T-helper 1 cell (primary cell): Measurements from ENCODE around the gene KLHL17.

Experiments used
- DNase-seq, 5 donors: peaks; one replicate each; pipeline ENCODE4 v3.0.0-alpha.2; 2012 to 2020

The KLHL17 gene

DNA sequence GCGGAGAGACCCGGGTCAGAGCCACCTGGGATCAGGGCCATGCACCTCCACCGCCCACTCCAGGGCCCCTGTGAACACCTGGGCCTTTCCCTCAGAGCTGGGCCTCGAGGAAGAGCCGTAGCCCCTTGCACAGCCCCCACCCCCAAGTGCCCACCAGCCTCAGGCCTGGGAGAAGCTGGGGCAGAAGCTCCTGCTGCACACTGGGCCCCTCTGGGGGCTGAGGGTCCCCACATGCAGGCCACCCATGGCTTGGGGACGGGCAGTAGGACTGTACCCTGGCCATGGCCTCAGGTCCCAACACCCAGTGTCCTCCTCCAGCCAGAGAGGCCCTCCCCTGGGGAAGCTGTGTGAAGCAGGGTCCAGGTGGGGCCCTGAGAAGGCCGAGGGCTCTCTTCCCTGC, 7.8 kb upstream of the KLHL17 start:
- DNase-seq = no peak

DNA sequence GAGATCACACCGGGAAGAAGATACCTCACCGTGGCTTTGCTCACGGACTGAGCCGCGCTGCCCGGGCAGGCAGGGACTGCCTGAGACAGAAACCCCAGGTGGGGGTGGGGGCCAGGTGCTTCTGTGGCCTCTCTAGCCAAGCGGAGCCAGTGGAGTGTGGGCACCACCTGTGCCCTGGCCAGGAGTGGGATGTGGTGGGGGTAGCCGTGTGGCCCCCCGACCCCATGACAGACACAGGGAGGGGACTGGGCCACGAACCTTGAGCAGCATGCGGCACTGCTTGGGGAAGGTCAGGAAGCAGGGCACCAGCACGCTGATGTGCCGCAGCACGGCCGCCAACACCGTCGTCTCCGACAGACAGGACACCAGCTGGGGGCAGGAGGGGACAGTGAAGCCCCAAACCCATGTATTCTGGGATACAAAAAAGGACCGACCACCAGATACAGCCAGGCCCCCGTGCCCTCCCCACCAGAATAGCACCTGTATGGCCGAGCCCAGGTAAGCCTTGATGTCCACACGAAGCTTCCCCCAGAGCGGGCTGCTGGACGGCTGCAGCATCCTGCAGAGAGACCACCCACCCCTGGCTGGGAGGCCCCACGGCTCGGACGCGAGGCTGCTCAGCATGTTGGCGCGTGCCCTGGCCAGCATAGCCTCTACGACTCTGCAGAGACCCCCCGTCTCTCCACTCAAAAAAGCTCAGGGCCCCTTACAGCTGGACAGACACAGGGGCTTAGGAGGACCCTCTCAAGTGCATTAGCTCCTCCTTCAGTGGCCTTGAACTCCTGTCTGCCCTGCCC, 6.7 kb upstream of the KLHL17 start:
- DNase-seq = no peak

DNA sequence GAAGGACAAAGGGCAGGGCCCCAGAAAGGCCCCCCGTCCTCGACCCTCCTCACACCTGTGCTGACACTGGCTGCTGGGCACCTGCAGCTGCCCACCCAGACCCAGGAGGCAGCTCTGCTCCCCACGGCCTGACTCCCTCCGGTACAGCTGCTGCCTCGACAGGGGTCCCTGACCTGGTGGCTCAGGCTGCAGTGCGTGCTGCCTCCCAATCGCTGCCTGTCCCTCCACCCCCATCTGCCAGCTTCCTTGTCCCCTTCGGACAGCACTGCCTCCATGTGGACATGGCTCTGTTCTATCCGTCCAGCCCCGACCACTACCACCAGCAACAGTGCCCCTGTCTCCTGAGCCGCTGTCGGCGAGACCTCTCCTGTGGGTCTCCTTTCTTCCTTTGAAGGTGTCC, 5.5 kb upstream of the KLHL17 start:
- DNase-seq = no peak

- DNase-seq = no peak
Measured at GRCh38 chr1:955474-955873, 4.9 kb upstream of the KLHL17 start.

- DNase-seq = no peak
Measured at GRCh38 chr1:956636-957035, 3.7 kb upstream of the KLHL17 start.

DNA sequence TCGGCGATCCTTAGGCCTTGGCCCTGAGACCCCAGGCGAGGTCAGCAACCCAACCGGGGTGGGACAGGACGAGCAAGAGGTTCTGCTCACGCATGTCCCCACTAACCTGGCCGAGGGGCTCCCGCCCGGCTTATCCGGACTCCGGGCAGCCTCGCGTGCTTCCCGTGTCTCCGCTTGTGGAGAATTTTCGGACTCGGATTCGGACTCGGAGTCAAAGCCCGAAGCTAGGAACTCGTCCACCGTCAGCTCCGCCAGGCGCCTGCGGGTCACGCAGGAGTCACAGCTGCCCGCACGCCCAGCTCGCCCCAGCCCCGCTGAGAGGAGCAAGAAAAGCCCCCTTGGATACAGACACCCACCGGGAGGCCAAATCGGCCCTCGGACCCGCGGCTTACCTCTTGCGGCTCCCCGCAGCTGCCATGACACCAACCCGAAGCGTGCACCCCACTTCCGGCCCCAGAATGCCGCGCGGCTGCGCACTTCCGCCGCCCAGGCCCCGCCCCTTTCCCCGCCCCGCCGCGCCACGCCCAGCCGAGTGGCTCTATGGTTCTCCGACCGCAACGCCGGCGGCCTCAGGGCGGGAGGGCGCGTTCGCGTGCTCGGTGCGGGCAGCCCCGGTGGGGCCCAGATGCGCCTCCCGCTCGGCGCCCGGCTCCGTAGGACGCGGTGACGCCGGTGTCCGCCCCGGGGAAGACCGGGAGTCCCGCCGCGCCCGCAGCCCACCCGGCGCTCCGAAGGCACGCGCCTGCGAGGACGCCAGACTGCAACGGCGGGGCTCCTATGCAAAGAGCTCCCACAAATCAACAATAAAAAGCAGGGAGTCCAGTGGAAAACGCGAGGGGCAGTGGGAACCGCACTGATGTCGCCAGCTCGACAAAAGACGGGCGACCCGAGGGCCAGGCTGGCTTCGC, 1.3 kb upstream of the KLHL17 start, which contains the start of gene NOC2L:
Gene NOC2L, minus strand, starts transcription at position 434 of the 908 bp plus-strand sequence. Its CDS starts 16 bp downstream, at position 418.
- peak; percentile 86 to 93 (median 92) for DNase-seq

DNA sequence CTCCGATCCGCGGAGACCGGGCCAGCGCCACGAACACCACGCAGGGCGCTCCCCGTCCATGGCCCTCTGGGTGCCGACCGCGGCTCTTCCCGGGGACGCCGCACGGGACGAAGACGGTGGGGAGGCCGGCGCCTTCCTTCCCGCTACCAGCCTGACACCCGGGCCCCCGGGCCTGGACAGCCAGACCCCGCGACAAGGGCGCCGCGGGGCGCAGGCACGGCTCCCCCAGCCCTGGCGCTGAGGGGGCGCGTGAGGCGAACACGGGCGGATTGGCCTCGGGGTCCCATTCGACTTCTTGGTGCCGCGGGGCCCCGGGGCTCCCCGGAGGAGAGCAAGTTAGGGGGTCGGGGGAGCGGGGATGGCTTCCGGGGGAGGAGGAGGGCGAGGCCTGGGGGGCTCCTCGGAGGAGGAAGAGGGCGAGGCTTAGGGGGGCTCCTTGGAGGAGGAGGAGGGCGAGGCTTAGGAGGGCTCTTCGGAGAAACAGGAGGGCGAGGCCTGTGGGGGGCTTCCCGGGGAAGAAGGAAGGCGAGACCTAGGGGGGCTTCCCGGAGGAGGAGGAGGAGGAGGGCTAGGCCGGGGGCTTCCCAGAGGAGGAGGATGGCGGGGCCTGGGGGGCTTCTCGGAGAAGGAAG, 537 bp upstream of the KLHL17 start:
- DNase-seq = no peak

GRCh38 chr1:961132-961669, 817 bp downstream of the KLHL17 start:
- DNase-seq = no peak

DNA sequence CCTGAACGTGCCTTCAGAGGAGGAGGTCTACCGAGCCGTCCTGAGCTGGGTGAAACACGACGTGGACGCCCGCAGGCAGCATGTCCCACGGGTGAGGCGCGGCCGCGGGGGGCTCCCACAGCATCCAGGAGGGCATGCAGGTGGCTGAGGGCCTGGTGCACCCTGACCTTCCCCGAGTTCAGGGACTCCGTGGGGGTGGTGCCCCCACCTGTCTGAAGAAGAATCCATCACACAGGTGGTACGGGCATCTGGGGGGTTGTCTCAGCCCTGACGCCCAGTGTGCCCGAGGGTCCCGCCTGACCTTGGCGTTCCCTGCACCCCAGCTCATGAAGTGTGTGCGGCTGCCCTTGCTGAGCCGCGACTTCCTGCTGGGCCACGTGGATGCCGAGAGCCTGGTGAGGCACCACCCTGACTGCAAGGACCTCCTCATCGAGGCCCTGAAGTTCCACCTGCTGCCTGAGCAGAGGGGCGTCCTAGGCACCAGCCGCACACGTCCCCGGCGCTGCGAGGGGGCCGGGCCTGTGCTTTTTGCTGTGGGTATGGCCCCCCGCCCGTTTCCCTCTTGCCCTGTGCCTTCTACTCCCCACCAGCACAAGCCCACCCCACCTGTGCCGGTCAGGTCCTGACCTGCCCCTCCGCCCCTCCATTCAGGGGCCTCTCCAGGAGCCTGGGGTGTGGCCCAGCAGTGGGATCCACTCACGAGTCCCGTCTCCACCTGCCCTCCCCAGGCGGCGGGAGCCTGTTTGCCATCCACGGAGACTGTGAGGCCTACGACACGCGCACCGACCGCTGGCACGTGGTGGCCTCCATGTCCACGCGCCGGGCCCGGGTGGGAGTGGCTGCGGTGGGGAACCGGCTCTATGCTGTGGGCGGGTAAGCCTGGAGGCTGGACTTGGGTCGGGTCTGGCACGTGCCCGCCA, 2.3 kb downstream of the KLHL17 start:
- DNase-seq = no peak

- DNase-seq = no peak
Measured at GRCh38 chr1:963301-963651, 2.9 kb downstream of the KLHL17 start.

DNA sequence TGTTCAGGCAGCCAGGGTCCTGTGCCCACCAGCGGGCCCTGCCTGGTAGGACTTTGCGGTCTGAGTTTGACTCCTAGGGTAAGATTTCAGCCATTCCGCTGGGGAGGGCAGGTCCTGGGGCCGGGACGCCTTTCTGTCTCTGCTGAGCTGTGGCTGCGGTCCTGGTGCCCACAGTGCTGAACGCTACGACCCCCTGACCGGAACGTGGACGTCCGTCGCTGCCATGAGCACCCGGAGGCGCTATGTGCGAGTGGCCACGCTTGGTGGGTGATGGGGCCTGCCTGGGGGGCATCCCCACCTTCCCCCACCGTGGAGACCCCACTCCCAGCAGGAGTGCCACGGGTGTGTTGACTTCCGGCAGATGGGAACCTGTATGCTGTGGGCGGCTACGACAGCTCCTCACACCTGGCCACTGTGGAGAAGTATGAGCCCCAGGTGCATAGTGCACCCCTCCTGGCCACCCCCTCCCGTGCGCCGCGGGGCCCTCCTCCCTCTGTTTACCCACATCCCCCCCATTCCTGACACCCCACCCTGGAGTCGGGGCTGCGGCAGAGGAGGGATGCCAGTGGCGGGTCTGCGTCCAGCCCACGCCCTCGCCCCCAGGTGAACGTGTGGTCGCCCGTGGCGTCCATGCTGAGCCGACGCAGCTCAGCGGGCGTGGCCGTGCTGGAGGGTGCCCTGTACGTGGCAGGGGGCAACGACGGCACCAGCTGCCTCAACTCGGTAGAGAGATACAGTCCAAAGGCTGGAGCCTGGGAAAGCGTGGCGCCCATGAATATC, 3.6 kb downstream of the KLHL17 start:
- no peak for DNase-seq

- DNase-seq = no peak
Measured at GRCh38 chr1:964691-965525, 4.5 kb downstream of the KLHL17 start.

DNA sequence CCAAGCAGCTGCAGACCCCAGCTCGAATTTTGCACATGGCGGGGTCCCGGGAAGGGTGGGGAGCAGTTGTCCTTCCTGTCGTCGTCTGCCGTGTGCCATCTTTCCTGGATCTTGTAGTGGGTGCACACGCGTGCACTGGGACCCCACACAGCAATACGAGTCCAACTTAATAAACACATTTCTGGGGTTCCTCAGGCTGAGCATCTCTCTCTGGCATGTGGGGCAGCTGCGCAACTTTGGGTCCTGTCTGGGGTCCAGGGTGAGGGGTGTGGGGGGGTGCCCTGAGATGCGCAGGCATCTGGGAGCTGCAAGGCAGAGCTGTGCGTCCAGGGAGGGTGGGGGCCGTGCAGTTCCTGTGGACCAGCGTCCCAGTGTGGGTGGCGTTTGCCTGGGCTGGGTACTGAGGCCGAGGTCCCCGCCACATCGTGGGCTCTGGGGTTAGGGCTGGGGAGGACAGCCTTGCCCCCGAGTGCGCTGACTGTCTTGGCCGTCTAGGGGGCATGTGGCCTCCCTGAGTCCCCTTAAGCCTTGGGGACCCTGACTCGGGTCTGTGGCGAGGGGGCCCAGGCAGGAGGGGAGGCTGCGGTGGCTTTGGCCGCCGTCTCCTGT, 5.2 kb downstream of the KLHL17 start:
- no peak for DNase-seq

DNA sequence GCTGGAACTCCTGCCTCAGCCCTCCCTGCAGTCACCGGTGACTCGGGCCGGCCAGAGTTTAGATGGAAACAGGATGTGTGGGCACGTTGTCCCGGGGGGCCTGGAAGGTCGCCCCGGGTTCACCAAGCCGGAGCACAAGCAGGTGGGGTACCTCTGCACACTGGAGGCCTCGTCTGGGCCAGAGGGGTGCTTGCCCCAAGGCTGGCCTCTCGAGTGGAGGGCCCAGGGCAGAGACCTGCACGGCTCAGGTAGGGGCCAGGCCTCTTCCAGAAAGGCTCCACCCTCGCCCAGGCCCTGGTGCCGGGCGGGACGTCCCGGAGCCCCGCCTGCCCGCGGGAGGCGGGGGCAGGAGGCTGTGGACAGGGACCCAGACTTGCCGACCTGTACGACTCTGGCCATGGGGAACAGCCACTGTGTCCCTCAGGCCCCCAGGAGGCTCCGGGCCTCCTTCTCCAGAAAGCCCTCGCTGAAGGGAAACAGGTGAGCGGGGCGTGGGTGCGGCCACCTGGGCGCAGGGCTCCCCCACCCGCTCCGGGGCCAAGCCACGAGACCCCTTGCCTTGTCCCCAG, 5.8 kb downstream of the KLHL17 start, which contains the start of gene PLEKHN1:
Gene PLEKHN1, plus strand, starts transcription at position 348 of the 569 bp plus-strand sequence. Its CDS starts 50 bp downstream, at position 398.
- DNase-seq = peak in 1 of 5 donors; percentile 40

GRCh38 chr1:966704-967300, 6.4 kb downstream of the KLHL17 start:
- DNase-seq = peak; percentile 46 to 82 (median 63)

GRCh38 chr1:967466-968343, 7.3 kb downstream of the KLHL17 start:
- DNase-seq = no peak

DNA sequence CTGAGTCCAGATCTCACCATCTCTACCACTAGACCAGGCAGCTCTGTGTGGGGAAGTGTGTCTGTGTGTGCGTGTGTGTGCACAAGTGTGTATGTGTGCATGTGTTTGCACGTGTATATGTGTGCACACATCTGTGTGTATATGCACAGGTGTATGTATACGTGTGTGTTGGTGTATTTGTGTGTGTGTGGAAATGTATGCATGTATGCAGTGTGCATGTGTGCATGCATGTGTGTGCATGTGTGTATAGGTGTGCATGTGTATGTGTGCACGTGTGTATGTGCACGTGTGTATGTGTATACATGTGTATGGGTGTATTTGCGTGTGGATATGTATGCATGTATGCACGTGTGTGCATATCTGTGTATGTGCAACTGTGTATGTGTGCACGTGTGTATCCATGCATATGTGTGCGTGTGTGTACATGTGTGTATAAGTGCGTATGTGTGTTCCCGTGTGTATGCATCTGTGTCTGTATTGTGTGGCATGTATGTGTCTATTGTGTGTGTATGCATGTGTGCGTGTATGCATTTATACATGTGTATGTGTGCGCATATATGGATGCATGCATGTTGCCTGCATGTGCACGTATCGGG, 9.0 kb downstream of the KLHL17 start:
- DNase-seq = no peak
